Motor neuron (in vitro differentiated cells): ENCODE data around the gene FAM124A. TPM values are rescaled to one million over a fixed set of nuclear protein-coding genes. Genes with fewer than 3 reads are reported as not detected.
A peak's percentile ranks its signal among the peaks of the same experiment; 100 is the strongest.
"Not testable (repeated sequence)": the region's sequence is repeated elsewhere in the genome, so short reads cannot be mapped to it uniquely, and the experiment has no call there.

Experiments
- ATAC-seq, 8 experiments: fragments of 200-7000 bp; cut with Tn5 transposase; replicated peaks in 6 of 8; 2 replicates each; pipeline ENCODE4 v1.8.0; 2021; ENCODE audit warnings: mild to moderate bottlenecking in 8 of 8, moderate library complexity in 8 of 8
- H3K27ac ChIP-seq, 2 donors: fragments of 250-450 bp; sonication (Bioruptor Pico); 2 replicates each; pipeline ENCODE4 v1.9.0; 2021; ENCODE audit warnings: antibody characterized with exemption in 2 of 2, mild to moderate bottlenecking in 2 of 2, moderate library complexity in 1 of 2
- H3K4me1 ChIP-seq, 2 donors: fragments of 250-450 bp; sonication (Bioruptor Pico); replicated peaks in 1 of 2; 2 replicates each; pipeline ENCODE4 v1.6.1; 2021; ENCODE audit warnings: antibody characterized with exemption in 2 of 2, mild to moderate bottlenecking in 2 of 2, moderate library complexity in 1 of 2
- H3K4me3 ChIP-seq, 5 donors: fragments of 250-450 bp; sonication (Bioruptor Pico); 2 replicates each; pipeline ENCODE4 v1.9.0; 2021; ENCODE audit warnings: antibody characterized with exemption in 5 of 5, mild to moderate bottlenecking in 5 of 5, moderate library complexity in 4 of 5
- WGBS, 10 experiments: fragments of 450-650 bp; shearing (Covaris generic); methylation state at CpG; one replicate each; pipeline ENCODE4 v1.0.0; 2022; 5-methylcytosine and 5-hydroxymethylcytosine counted together
- in situ Hi-C, 9 experiments: fragments of 400-800 bp; cut with MboI; loops; one replicate each; pipeline ENCODE4 v1.15.0; 2021; ENCODE audit warnings: low sequenced_read_pairs in 9 of 9, low pct_unique_long_range_greater_than_20kb in 2 of 9; ENCODE audit not compliant: unreplicated experiment in 9 of 9
- total RNA-seq, 8 experiments: library from RNA; unstranded; fragments of 300-600 nt; gene quantifications; 2 replicates each; pipeline versions ENCODE4 v1.2.3 to v1.2.4, GENCODE V29; 2022

Gene FAM124A
- total RNA-seq, 8 experiments from 2014 or later, result 3.3 to 14.4 (median 4.9) TPM

GRCh38 chr13:51269039-51269438 is 46.8 kb downstream of the FAM124A start:
- Histone ChIP-seq H3K4me3 (no peak overlapping the region), H3K4me1 (peaks cover 0 to 13% of the 10 kb centered on the region in 2 donors), H3K27ac (no peak overlapping the region)
- no peak for ATAC-seq
- in situ Hi-C loops, result no loop called here

DNA sequence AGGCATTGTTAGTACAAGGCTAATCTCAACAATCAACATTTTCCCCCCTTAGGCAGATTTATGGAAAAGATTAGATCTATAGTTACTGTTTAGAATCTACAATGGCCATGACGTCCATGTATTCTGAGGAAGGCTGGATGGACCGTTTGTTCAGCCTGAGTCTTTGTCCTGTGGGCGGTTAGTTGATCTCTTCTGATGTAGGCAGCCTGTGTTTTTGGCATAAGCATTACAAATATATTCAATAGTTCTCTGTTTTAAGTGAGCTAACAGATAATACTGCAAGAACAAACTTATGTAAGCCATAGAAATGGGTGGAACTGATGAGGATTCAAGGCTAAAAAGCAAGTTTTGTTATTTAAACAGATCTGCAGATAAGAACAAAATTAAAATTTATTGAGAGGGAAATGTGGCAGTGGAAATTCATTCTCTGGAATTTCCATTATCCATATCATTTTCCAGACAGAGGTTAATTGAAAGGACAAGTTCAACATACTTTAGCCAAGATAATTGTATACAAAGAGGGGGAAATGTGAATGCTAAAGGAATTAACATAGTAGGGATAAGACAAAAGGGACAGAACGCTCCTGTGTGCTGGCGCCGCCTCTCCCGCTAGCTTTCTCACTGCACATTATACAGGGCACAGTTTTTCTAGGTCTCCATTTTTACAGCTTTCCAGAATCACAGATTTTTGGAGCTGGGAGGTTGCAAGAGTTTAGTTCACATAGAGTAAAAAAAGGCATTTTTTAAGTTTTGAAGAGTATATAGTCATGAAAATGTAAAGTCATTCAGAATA is 48.6 kb downstream of the FAM124A start:
- ATAC-seq, result peak in 6 of 8 experiments; percentile 40 to 84 (median 58)
- Histone ChIP-seq H3K4me3 (no peak overlapping the region), H3K27ac (no peak overlapping the region), H3K4me1 (peaks cover 0 to 13% of the 10 kb centered on the region in 2 donors)
- in situ Hi-C loops, result no loop called here
- WGBS, 10 experiments, result 38 to 76% (median 55%) methylated on average over 4 to 7 of the region's 7 CpGs; no CpG with 5 or more reads in 1 of the 10 experiments

GRCh38 chr13:51271528-51272085 is 49.4 kb downstream of the FAM124A start:
- in situ Hi-C loops, result no loop called here
- 59 to 100% (median 92%) methylated on average over 1 to 10 of the region's 10 CpGs for WGBS, 10 experiments
- Histone ChIP-seq H3K4me3 (no peak overlapping the region), H3K27ac (no peak overlapping the region), H3K4me1 (peaks cover 0 to 13% of the 10 kb centered on the region in 2 donors)
- ATAC-seq, result no peak

DNA sequence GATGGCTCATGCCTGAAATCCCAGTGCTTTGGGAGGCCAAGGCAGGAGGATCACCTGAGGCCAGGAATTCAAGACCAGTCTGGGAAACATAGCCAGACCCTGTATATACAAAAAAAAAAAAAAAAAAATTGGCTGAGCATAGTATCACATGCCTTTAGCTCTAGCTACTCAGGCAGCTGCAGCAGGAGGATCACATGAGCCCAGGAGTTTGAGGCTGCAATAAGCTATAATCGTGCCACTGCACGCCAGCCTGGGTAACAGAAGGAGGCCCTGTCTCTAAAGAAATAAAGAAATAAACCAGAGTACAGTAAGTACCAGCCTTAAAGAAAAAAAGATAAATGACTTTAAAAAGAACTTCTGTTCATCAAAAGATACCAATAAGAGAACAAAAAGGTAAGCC is 52.9 kb downstream of the FAM124A start:
- H3K4me3 ChIP-seq, result no peak overlapping the region
- in situ Hi-C loops, result loop anchor here in 2 of 9 experiments (25.0 kb wide), 2 partner anchors 113 to 138 kb away; no protein-coding TSS in a partner anchor
- peak in 4 of 8 experiments; percentile 18 to 35 (median 22) for ATAC-seq
- H3K4me1 ChIP-seq, result peaks cover 0 to 13% of the 10 kb centered on the region in 2 donors
- WGBS, 10 experiments, result 69 to 100% (median 88%) methylated on average over 2 of the region's 2 CpGs; no CpG with 5 or more reads in 3 of the 10 experiments
- no peak overlapping the region for H3K27ac ChIP-seq

DNA sequence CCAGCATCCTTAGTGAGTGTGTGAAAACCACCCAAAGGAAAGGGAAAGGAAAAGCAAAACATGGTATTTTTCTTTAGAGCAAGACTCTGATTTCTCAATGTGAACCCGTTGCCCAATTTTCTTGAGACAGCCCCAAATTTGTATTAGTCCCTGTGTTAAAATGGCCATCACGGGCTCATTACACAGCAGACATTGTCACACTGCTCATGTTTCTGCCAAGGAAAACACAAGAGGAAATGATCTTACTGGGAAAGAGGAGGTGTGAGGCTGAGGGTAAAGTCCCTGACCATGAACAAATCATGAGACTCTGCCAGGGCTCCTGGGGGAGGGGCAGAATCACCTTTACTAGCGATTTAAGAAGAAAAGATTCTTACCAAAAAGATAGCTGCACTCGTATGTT is 54.4 kb downstream of the FAM124A start:
- in situ Hi-C loops, result loop anchor here in 2 of 9 experiments (25.0 kb wide), 2 partner anchors 114 to 139 kb away; no protein-coding TSS in a partner anchor
- H3K4me3 ChIP-seq, result no peak overlapping the region
- 74 to 100% (median 90%) methylated on average over 1 to 4 of the region's 4 CpGs; no CpG with 5 or more reads in 1 of the 10 experiments for WGBS, 10 experiments
- ATAC-seq, result no peak
- H3K27ac ChIP-seq, result no peak overlapping the region
- no peaks in the 10 kb centered on the region for H3K4me1 ChIP-seq

DNA sequence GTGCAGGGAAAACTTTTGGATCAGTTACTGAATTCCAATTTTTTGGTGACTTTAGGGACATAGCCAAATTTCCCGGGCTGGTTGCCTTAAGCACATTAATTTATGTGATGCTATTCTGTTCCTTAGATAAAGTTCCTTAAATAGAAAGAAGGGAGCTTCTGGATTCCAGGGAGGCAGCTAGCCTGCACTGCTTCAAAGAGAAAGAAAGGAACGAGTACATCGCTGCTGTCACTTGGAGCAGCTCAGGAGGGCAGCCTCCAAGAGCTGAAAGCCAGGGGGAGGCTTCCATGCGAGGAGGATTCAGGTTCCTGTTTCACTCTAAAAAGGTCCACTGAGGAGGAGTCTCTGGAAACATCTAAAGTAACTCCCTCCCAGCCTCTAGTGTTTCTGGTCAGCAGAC is 55.7 kb downstream of the FAM124A start:
- WGBS, 10 experiments, result 83 to 100% (median 91%) methylated on average over 1 to 4 of the region's 4 CpGs; no CpG with 5 or more reads in 4 of the 10 experiments
- Histone ChIP-seq H3K27ac (no peak overlapping the region), H3K4me1 (no peaks in the 10 kb centered on the region), H3K4me3 (no peak overlapping the region)
- in situ Hi-C loops, result loop anchor here in 2 of 9 experiments (25.0 kb wide), 2 partner anchors 116 to 141 kb away; no protein-coding TSS in a partner anchor
- ATAC-seq, result no peak

GRCh38 chr13:51278426-51279130 is 56.4 kb downstream of the FAM124A start:
- in situ Hi-C loops, result loop anchor here in 2 of 9 experiments (25.0 kb wide), 2 partner anchors 116 to 141 kb away; no protein-coding TSS in a partner anchor
- no peak overlapping the region for H3K4me3 ChIP-seq
- H3K27ac ChIP-seq, result no peak overlapping the region
- WGBS, 10 experiments, result 0 to 86% (median 69%) methylated on average over 1 to 8 of the region's 9 CpGs; no CpG with 5 or more reads in 1 of the 10 experiments
- ATAC-seq, result no peak
- no peaks in the 10 kb centered on the region for H3K4me1 ChIP-seq

- no peak for ATAC-seq
- in situ Hi-C loops, result loop anchor here in 5 of 9 experiments (10.0 to 25.0 kb wide), 4 partner anchors 118 to 143 kb away; no protein-coding TSS in a partner anchor
- Histone ChIP-seq H3K4me1 (no peaks in the 10 kb centered on the region), H3K4me3 (no peak overlapping the region), H3K27ac (no peak overlapping the region)
- WGBS, 10 experiments, result 47 to 100% (median 96%) methylated on average over 1 to 6 of the region's 13 CpGs; no CpG with 5 or more reads in 4 of the 10 experiments
Observed at GRCh38 chr13:51280379-51280940, 58.3 kb downstream of the FAM124A start.

DNA sequence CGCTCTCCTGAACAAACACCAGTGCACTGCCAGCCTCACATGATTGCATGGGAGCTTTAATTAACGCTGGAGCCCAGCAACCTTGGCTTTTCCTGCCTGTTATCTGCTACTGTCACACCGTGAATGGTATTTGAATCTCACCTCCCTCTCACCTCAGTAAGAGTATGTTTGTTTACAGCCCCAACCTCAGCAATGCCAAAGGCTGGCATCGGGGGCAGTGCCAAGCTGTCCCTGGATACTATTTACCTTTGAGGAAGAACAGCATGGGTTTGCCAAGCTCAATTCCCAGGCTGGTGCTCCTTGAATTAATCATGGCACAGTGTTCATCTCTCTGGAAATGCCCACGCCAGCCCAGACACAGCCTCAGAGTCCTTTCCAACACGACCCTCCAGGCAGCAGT is 60.1 kb downstream of the FAM124A start:
- in situ Hi-C loops, result loop anchor here in 5 of 9 experiments (10.0 to 25.0 kb wide), 4 partner anchors 120 to 145 kb away; no protein-coding TSS in a partner anchor

DNA sequence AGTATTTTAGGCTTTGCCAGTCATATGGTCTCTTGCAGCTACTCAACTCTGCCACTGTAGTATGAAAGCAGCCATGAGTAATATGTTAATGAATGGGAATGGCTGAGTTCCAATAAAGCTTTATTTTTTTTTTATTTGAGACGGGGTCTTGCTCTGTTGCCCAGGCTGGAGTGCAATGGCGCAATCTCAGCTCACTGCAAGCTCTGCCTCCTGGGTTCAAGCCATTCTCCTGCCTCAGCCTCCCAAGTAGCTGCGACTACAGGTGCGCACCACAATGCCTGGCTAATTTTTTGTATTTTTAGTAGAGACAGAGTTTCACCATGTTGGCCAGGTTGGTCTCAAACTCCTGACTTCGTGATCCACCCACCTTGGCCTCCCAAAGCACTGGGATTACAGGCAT is 60.7 kb downstream of the FAM124A start:
- in situ Hi-C loops, result loop anchor here in 5 of 9 experiments (10.0 to 25.0 kb wide), 4 partner anchors 121 to 146 kb away; no protein-coding TSS in a partner anchor
- not testable (repeated sequence) for H3K27ac ChIP-seq, H3K4me3 ChIP-seq, H3K4me1 ChIP-seq
- peak in 2 of 8 experiments; percentile 13 to 24 for ATAC-seq
- 43 to 93% (median 80%) methylated on average over 2 to 5 of the region's 5 CpGs; no CpG with 5 or more reads in 5 of the 10 experiments for WGBS, 10 experiments

More for the DNA sequence above, 60.1 kb downstream of the FAM124A start:
- Histone ChIP-seq H3K27ac (no peak overlapping the region), H3K4me1 (no peaks in the 10 kb centered on the region), H3K4me3 (no peak overlapping the region)
- peak in 1 of 8 experiments; percentile 53 for ATAC-seq
- WGBS, 10 experiments, result 45 to 100% (median 93%) methylated on average over 1 to 5 of the region's 6 CpGs; no CpG with 5 or more reads in 3 of the 10 experiments

- in situ Hi-C loops, result loop anchor here in 5 of 9 experiments (10.0 to 25.0 kb wide), 4 partner anchors 121 to 146 kb away; no protein-coding TSS in a partner anchor
- H3K4me3 ChIP-seq, result no peak overlapping the region
- H3K4me1 ChIP-seq, result no peaks in the 10 kb centered on the region
- H3K27ac ChIP-seq, result no peak overlapping the region
- 80 to 100% methylated on average over 1 of the region's 1 CpG; no CpG with 5 or more reads in 8 of the 10 experiments for WGBS, 10 experiments
- ATAC-seq, result no peak
Observed at GRCh38 chr13:51283371-51283770, 61.2 kb downstream of the FAM124A start.

- in situ Hi-C loops, result loop anchor here in 5 of 9 experiments (10.0 to 25.0 kb wide), 4 partner anchors 122 to 147 kb away; no protein-coding TSS in a partner anchor
- 80 to 100% (median 92%) methylated on average over 2 to 3 of the region's 3 CpGs; no CpG with 5 or more reads in 3 of the 10 experiments for WGBS, 10 experiments
- Histone ChIP-seq H3K4me1 (no peaks in the 10 kb centered on the region), H3K4me3 (no peak overlapping the region), H3K27ac (no peak overlapping the region)
- no peak for ATAC-seq
Observed at GRCh38 chr13:51284339-51284738, 62.1 kb downstream of the FAM124A start.
